ENCODE data around the gene PAM16.
"Not testable (repeated sequence)": the region's sequence is repeated elsewhere in the genome, so short reads cannot be mapped to it uniquely, and the experiment has no call there.

The PAM16 gene

GRCh38 chr16:4350787-4351659, at the start of gene PAM16:
Gene PAM16 (minus strand): TSS chr16:4351321. CDS start chr16:4351234, 87 bp downstream.
- Mint-ChIP-seq H3K4me1 (peaks cover 37% of the 10 kb centered on the region), H3K4me3 (peak within 1 kb of the TSS; percentile 90), H3K36me3 (ENCODE audit: low read depth) (peaks cover 4% of the 10 kb centered on the region), H3K9me3 (no peaks in the 10 kb centered on the region), H3K27ac (peak within 1 kb of the TSS; percentile 95), H3K27me3 (ENCODE audit: low read depth, poor library complexity) (peaks cover 7% of the 10 kb centered on the region)
- no peak for TF ChIP-seq CTCF (IDR thresholded peaks at IDR 0.05)
- DNase-seq = peak; percentile 100

DNA sequence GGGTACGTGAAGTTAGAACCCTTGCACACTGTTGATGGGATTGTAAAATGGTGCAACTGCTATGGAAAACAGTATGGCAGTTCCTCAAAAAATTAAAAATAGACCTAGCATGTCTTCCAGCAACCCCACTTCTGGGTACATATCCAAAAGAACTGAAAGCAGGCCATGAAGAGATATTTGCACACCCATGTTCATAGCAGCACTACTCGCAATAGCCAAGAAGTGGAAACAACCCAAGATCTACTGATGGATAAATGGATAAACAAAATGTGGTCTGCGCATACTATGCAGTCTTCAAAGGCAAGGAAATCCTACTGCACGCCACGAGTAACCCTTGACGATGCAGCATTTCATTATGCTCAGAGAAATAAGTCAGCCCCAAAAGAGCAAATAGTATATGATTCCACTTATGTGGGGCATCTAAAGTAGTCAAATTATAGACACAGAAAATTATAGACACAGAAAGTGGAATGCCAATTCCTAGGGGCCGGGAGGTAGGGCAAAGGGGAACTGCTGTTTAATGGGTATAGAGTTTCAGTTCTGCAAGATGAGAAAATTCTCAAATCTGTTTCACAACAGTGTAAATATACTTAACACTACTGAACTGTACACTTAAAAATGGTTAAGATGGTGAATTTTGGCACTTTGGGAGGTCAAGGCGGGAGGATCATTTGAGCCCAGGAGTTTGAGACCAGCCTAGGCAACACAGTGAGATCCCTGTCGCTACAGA, 48.0 kb upstream of the PAM16 start:
- Mint-ChIP-seq H3K27ac (no peak overlapping the region), H3K4me3 (no peak overlapping the region), H3K27me3 (ENCODE audit: low read depth, poor library complexity) (no peaks in the 10 kb centered on the region), H3K9me3 (no peaks in the 10 kb centered on the region), H3K36me3 (ENCODE audit: low read depth) (no peaks in the 10 kb centered on the region), H3K4me1 (peaks cover 27% of the 10 kb centered on the region)
- no peak for DNase-seq
- no peak for TF ChIP-seq CTCF (IDR thresholded peaks at IDR 0.05)

DNA sequence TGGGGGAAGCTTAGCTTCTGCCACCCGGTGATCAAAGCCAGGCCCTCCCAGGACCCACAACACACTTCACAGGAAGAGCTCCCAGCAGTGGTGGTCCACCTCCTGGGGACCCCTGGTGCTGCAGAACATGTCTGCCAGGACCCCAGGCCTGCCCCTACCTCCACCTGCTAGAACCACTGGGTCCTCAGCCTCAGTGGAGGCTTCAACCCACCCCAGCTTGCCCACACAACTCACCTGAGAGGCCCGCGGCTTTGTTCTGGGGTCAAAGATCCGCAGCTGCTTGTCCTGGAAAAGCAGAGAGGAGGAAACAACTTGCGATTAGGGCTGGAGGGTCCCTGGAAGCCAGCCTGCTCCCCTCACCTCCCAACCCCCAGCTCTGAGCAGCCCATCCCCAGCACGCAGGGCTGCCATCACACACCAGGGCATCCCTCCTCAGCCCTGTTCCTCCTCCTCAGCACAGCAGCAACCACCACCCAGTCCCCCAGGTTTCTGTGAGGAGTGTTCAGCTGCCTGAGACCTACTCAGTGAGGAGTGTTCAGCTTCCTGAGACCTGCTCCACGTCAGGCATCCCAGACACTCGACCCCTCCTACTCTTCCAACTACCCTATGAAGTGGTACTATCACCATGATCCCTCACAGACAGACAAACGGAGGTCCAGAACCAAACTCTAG, 44.1 kb upstream of the PAM16 start:
- Mint-ChIP-seq H3K4me1 (peaks cover 50% of the 10 kb centered on the region), H3K27me3 (ENCODE audit: low read depth, poor library complexity) (peaks cover 1% of the 10 kb centered on the region), H3K4me3 (no peak overlapping the region), H3K27ac (peak overlapping the region; percentile 73), H3K9me3 (no peaks in the 10 kb centered on the region), H3K36me3 (ENCODE audit: low read depth) (no peaks in the 10 kb centered on the region)
- no peak for DNase-seq
- no peak for TF ChIP-seq CTCF (IDR thresholded peaks at IDR 0.05)

DNA sequence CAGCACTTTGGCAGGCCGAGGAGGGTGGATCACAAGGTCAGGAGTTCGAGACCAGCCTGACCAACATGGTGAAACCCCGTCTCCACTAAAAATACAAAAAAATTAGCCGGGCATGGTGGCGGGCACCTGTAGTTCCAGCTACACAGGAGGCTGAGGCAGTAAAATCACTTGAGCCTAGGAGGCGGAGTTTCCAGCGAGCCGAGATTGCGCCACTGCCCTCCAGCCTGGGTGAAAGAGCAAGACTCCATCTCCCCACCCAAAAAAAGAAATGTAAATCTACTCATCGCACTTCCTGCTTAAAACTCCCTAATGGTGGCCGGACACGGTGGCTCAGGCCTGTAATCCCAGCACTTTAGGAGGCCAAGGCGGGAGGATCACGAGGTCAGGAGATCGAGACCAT, 42.7 kb upstream of the PAM16 start:
- H3K27me3 Mint-ChIP-seq (ENCODE audit: low read depth, poor library complexity); H3K36me3 Mint-ChIP-seq (ENCODE audit: low read depth); DNase-seq; H3K27ac Mint-ChIP-seq; H3K9me3 Mint-ChIP-seq; H3K4me3 Mint-ChIP-seq: not testable (repeated sequence)
- H3K4me1 Mint-ChIP-seq = peaks cover 63% of the 10 kb centered on the region

GRCh38 chr16:4393240-4393600, 42.1 kb upstream of the PAM16 start:
- no peak for TF ChIP-seq CTCF (IDR thresholded peaks at IDR 0.05)
- Mint-ChIP-seq H3K9me3 (no peaks in the 10 kb centered on the region), H3K27ac (peak overlapping the region; percentile 85), H3K27me3 (ENCODE audit: low read depth, poor library complexity) (peaks cover 4% of the 10 kb centered on the region), H3K36me3 (ENCODE audit: low read depth) (no peaks in the 10 kb centered on the region), H3K4me3 (no peak overlapping the region), H3K4me1 (peaks cover 66% of the 10 kb centered on the region)
- DNase-seq = no peak

Measured in nephron progenitor cell (in vitro differentiated cells).